Sigmoid colon (tissue), 4 donors: Measurements from ENCODE around the gene LUZP2.

Experiments
- POLR2A ChIP-seq, 2 donors: fragments of 450-650 bp; IDR thresholded peaks; one replicate each; pipeline ENCODE4 v1.6.1; 2016; ENCODE audit warnings: antibody characterized with exemption in 2 of 2, mild to moderate bottlenecking in 2 of 2, moderate library complexity in 2 of 2
- POLR2AphosphoS5 ChIP-seq, 4 donors: sonication (generic); formaldehyde crosslinking; IDR thresholded peaks; one replicate each; pipeline ENCODE4 v1.6.1; 2017; ENCODE audit warnings: antibody characterized with exemption in 4 of 4
- TF ChIP-seq, protein P1 (sequence below), 4 experiments: fragments of 450-650 bp in 3 of 4; fragments of 200-600 bp in 1 of 4; IDR thresholded peaks; one replicate each; pipeline ENCODE4 v1.5.1; 2016 to 2019; ENCODE audit warnings: antibody characterized with exemption in 4 of 4, mild to moderate bottlenecking in 3 of 4, moderate library complexity in 2 of 4

DNA sequence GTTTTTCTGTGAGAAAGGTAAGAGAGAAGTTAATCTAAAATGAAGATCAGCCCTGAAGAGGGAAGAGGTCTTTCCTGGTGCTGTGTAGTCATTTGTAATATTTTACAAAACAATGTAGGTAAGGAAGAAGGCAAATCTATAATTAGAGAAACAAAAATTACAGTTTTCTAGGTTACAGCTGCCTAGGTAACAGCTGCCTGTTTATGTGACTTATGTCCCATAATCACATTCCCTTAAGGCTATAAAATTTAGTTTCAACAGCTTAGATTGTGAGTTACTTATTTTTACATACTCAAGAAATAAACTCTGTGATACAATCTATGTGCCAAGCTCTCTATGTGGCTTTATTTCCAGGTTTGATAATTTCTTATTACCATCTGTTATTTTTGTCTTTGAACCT, 19.8 kb downstream of the LUZP2 start:
- TF ChIP-seq POLR2AphosphoS5 (IDR thresholded peaks at IDR 0.05) = no peak
- TF ChIP-seq, protein P1, sequence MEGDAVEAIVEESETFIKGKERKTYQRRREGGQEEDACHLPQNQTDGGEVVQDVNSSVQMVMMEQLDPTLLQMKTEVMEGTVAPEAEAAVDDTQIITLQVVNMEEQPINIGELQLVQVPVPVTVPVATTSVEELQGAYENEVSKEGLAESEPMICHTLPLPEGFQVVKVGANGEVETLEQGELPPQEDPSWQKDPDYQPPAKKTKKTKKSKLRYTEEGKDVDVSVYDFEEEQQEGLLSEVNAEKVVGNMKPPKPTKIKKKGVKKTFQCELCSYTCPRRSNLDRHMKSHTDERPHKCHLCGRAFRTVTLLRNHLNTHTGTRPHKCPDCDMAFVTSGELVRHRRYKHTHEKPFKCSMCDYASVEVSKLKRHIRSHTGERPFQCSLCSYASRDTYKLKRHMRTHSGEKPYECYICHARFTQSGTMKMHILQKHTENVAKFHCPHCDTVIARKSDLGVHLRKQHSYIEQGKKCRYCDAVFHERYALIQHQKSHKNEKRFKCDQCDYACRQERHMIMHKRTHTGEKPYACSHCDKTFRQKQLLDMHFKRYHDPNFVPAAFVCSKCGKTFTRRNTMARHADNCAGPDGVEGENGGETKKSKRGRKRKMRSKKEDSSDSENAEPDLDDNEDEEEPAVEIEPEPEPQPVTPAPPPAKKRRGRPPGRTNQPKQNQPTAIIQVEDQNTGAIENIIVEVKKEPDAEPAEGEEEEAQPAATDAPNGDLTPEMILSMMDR (IDR thresholded peaks at IDR 0.05) = no peak
- TF ChIP-seq POLR2A (IDR thresholded peaks at IDR 0.05) = no peak
